Pancreas (tissue), 10 donors: ENCODE results near the gene SRGAP3. TPM values are rescaled to one million over a fixed set of nuclear protein-coding genes. Genes with fewer than 3 reads are reported as not detected.
A peak's percentile ranks its signal among the peaks of the same experiment; 100 is the strongest.

Experiments
- ATAC-seq, 4 donors: fragments of 200-7000 bp; cut with Tn5 transposase; one replicate each; pipeline versions ENCODE4 v1.8.0 to v1.9.1; 2020; ENCODE audit warnings: mild to moderate bottlenecking in 4 of 4, moderate library complexity in 4 of 4
- DNase-seq, 6 donors: peaks; one replicate each; pipeline ENCODE4 v3.0.0-alpha.2; 2020
- FAIRE-seq: peaks from 2 replicates; lab custom pipeline; 2012; peaks lifted over from hg19 to GRCh38; lab: Jason Lieb, UNC
- H3K27ac ChIP-seq, 4 donors: fragments of 200-600 bp; sonication (generic); 1 replicate in 3 of 4; 2 replicates in 1 of 4; pipeline versions ENCODE4 v1.5.0 to v1.8.0; 2020
- H3K27me3 ChIP-seq, 4 donors: fragments of 200-600 bp; one replicate each; pipeline ENCODE4 v1.8.0; 2021
- H3K36me3 ChIP-seq, 3 donors: fragments of 200-600 bp; sonication (generic) in 1 of 3; one replicate each; pipeline versions ENCODE4 v1.5.0 to v1.8.0; 2020 to 2021
- H3K4me1 ChIP-seq, 3 donors: fragments of 200-600 bp; one replicate each; pipeline ENCODE4 v1.8.0; 2021
- H3K4me3 ChIP-seq, 4 donors: fragments of 200-600 bp; sonication (generic) in 2 of 4; one replicate each; pipeline versions ENCODE4 v1.5.0 to v1.8.0; 2020 to 2021
- H3K9me3 ChIP-seq, 4 donors: fragments of 200-600 bp; one replicate each; pipeline ENCODE4 v1.8.0; 2021
- WGBS, 2 donors: extraction: QIAGEN DNeasy Blood & Tissue Kit; methylation state at CpG; one replicate each; pipeline ENCODE4 v1.1.7; 2013; 5-methylcytosine and 5-hydroxymethylcytosine counted together
- intact Hi-C, 3 donors: fragments of 100-400 bp; cut with DNase I; formaldehyde crosslinking; loops; one replicate each; pipeline versions ENCODE4 v1.11.1 to v1.14.2; 2022
- polyA plus RNA-seq, 2 donors: library from polyadenylated mRNA; stranded (reverse); fragments of 200-250 nt; gene quantifications; one replicate each; pipeline ENCODE4 v1.2.3, GENCODE V29; 2013
- total RNA-seq, 6 donors: library from RNA; stranded (reverse); fragmentation: NEBNext Ultra II Directional in 4 of 6; extraction: Animal tissue kit (Norgen Biotek cat#: 25700) in 4 of 6; gene quantifications; one replicate each; pipeline versions ENCODE4 v1.2.1 to v1.2.4, GENCODE V29; 2021 to 2023
- TF ChIP-seq, protein P1 (sequence below), 4 donors: fragments of 200-600 bp; sonication (generic) in 3 of 4; IDR thresholded peaks; one replicate each; pipeline versions ENCODE4 v1.5.0 to v1.8.0; 2021; ENCODE audit warnings: antibody characterized with exemption in 4 of 4
- donor health status: healthy with polysubstance abuse.
- donor health status: DM: no; HTN: no; CAD: no; lungs with moderate emphysema.
- donor health status: DM: no; HTN: no; CAD: no.
- donor health status: control.
- donor health status: control.
- donor health status: Bipolar disorder and iron deficiency.
- donor health status: DM: yes; HTN: yes; CAD: no.
- donor health status: DM: no; HTN: no; CAD: no.
- donor health status: DM: no; HTN: no; CAD: no.
- donor health status: DM: yes; HTN: yes; CAD: no.

SRGAP3 gene
- total and polyA plus RNA-seq, 8 donors = 1.9 to 6.5 (median 3.0) TPM

DNA sequence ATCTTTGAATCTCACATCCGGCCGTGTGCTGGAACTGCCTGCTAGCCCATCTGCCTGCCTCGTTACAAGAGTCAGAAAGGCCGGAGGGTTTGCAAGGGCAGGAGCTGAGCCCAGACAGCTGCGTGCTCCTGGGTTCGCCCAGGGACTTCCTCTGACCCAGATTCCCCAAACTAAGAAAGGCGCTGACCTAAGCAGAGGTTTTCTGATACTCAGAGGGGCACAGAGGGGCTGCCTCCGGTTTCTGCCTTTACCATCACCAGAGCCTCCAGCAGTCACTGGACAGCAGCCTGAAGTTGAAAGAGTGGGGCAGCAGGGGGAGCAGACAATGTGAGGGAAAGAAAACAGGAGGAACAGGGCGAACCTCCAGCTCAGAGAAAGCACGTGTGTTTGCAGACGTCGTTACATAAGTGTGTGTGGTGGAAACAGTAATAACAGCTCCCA, 252.7 kb downstream of the SRGAP3 start:
- no peak overlapping the region for H3K27ac ChIP-seq
- H3K4me3 ChIP-seq = no peak overlapping the region
- no peaks in the 10 kb centered on the region for H3K36me3 ChIP-seq
- ATAC-seq (peak; percentile 63 to 84 (median 78)), FAIRE-seq (no peak), DNase-seq (peak in 2 of 6 donors; percentile 20 to 53)
- H3K9me3 ChIP-seq = no peaks in the 10 kb centered on the region
- TF ChIP-seq, protein P1, sequence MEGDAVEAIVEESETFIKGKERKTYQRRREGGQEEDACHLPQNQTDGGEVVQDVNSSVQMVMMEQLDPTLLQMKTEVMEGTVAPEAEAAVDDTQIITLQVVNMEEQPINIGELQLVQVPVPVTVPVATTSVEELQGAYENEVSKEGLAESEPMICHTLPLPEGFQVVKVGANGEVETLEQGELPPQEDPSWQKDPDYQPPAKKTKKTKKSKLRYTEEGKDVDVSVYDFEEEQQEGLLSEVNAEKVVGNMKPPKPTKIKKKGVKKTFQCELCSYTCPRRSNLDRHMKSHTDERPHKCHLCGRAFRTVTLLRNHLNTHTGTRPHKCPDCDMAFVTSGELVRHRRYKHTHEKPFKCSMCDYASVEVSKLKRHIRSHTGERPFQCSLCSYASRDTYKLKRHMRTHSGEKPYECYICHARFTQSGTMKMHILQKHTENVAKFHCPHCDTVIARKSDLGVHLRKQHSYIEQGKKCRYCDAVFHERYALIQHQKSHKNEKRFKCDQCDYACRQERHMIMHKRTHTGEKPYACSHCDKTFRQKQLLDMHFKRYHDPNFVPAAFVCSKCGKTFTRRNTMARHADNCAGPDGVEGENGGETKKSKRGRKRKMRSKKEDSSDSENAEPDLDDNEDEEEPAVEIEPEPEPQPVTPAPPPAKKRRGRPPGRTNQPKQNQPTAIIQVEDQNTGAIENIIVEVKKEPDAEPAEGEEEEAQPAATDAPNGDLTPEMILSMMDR (IDR thresholded peaks at IDR 0.05) = no peak
- no peaks in the 10 kb centered on the region for H3K4me1 ChIP-seq
- intact Hi-C loops = no loop called here
- WGBS, 2 donors = 43 to 48% methylated on average over 12 of the region's 12 CpGs
- no peaks in the 10 kb centered on the region for H3K27me3 ChIP-seq

DNA sequence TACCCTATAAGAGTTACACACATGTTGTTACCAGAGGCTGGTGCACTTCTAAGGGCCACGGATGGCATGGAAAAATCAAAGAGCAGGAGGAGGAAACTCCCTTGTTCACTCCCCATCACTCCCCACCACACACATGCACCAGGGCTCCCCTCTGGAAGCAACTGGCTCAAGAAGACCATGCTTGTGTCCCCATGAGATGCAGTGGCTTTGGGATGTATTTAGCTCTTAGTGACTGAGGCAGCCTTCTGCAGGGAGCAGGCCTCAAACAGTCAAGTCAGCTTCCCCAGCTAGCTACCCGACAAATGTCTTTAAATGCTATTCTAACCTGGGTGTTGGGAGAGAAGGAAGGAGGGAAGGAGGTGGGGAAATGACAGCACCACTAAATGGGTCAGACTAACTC, 253.2 kb downstream of the SRGAP3 start:
- H3K27me3 ChIP-seq = no peaks in the 10 kb centered on the region
- H3K4me3 ChIP-seq = no peak overlapping the region
- 81 to 96% methylated on average over 2 of the region's 2 CpGs for WGBS, 2 donors
- no peak for FAIRE-seq
- no peaks in the 10 kb centered on the region for H3K36me3 ChIP-seq
- H3K27ac ChIP-seq = no peak overlapping the region
- TF ChIP-seq, protein P1 (IDR thresholded peaks at IDR 0.05) = no peak
- no peak for ATAC-seq
- intact Hi-C loops = no loop called here
- H3K9me3 ChIP-seq = no peaks in the 10 kb centered on the region
- DNase-seq = no peak
- no peaks in the 10 kb centered on the region for H3K4me1 ChIP-seq

- WGBS, 2 donors = 94 to 95% methylated on average over 15 of the region's 15 CpGs
- ATAC-seq (no peak), FAIRE-seq (no peak), DNase-seq (no peak)
- no peaks in the 10 kb centered on the region for H3K36me3 ChIP-seq
- intact Hi-C loops = loop anchor here in 1 of 3 donors (5.0 kb wide), 1 partner anchor 78 kb away; no protein-coding TSS in a partner anchor
- TF ChIP-seq, protein P1 (IDR thresholded peaks at IDR 0.05) = no peak
- H3K4me1 ChIP-seq = no peaks in the 10 kb centered on the region
- no peaks in the 10 kb centered on the region for H3K9me3 ChIP-seq
- no peak overlapping the region for H3K27ac ChIP-seq
- H3K27me3 ChIP-seq = no peaks in the 10 kb centered on the region
- no peak overlapping the region for H3K4me3 ChIP-seq
Measured at GRCh38 chr3:8994226-8994625, 255.2 kb downstream of the SRGAP3 start.

GRCh38 chr3:8993331-8993730, 256.1 kb downstream of the SRGAP3 start:
- DNase-seq = no peak
- intact Hi-C loops = loop anchor here in 1 of 3 donors (5.0 kb wide), 1 partner anchor 79 kb away; no protein-coding TSS in a partner anchor
- WGBS, 2 donors = 79 to 95% methylated on average over 5 of the region's 5 CpGs

GRCh38 chr3:8992854-8993253, 256.6 kb downstream of the SRGAP3 start:
- H3K4me1 ChIP-seq = no peaks in the 10 kb centered on the region
- WGBS, 2 donors = 83 to 85% methylated on average over 11 of the region's 11 CpGs
- H3K27ac ChIP-seq = no peak overlapping the region
- TF ChIP-seq, protein P1 (IDR thresholded peaks at IDR 0.05) = no peak
- ATAC-seq = no peak
- no peak overlapping the region for H3K4me3 ChIP-seq
- FAIRE-seq = no peak
- H3K27me3 ChIP-seq = no peaks in the 10 kb centered on the region
- H3K9me3 ChIP-seq = no peaks in the 10 kb centered on the region
- H3K36me3 ChIP-seq = no peaks in the 10 kb centered on the region
- DNase-seq = no peak
- intact Hi-C loops = loop anchor here in 1 of 3 donors (5.0 kb wide), 1 partner anchor 79 kb away; no protein-coding TSS in a partner anchor

More at GRCh38 chr3:8993331-8993730, 256.1 kb downstream of the SRGAP3 start:
- Histone ChIP-seq H3K4me1 (no peaks in the 10 kb centered on the region), H3K27ac (no peak overlapping the region), H3K4me3 (no peak overlapping the region), H3K9me3 (no peaks in the 10 kb centered on the region), H3K36me3 (no peaks in the 10 kb centered on the region), H3K27me3 (no peaks in the 10 kb centered on the region)
- ATAC-seq (no peak), FAIRE-seq (no peak)
- TF ChIP-seq, protein P1 (IDR thresholded peaks at IDR 0.05) = no peak
